CD14-positive monocyte (primary cell): ENCODE results near the gene APP. TPM values are rescaled to one million over a fixed set of nuclear protein-coding genes. Genes with fewer than 3 reads are reported as not detected.

Experiments
- DNase-seq, 3 donors: peaks; one replicate each; pipeline ENCODE4 v3.0.0-alpha.2; 2011 to 2022
- H2AFZ ChIP-seq: 2 replicates; pipeline ENCODE4 v1.6.0; 2012; ENCODE audit warnings: mild to moderate bottlenecking, low read depth, low read length, inconsistent platforms; ENCODE audit not compliant: insufficient read depth, poor library complexity, severe bottlenecking
- H3K27ac ChIP-seq, 2 donors: 1 replicate in 1 of 2; 2 replicates in 1 of 2; pipeline ENCODE4 v1.5.1; 2012 to 2013; ENCODE audit warnings: low read length in 2 of 2, control low read depth in 1 of 2, inconsistent platforms in 1 of 2, low read depth in 1 of 2, mild to moderate bottlenecking in 1 of 2
- H3K27me3 ChIP-seq, 2 donors: one replicate each; pipeline versions ENCODE4 v1.6.0 to v1.6.1; 2011 to 2013; ENCODE audit warnings: low read length in 2 of 2; ENCODE audit not compliant: control insufficient read depth in 2 of 2, insufficient read depth in 2 of 2
- H3K36me3 ChIP-seq, 2 donors: replicated peaks in 1 of 2; 1 replicate in 1 of 2; 2 replicates in 1 of 2; pipeline versions ENCODE4 v1.5.1 to v1.6.1; 2012 to 2013; ENCODE audit warnings: low read length in 2 of 2, control low read depth in 1 of 2, inconsistent platforms in 1 of 2, mild to moderate bottlenecking in 1 of 2; ENCODE audit not compliant: insufficient read depth in 2 of 2, control insufficient read depth in 1 of 2
- H3K4me1 ChIP-seq, 2 donors: 1 replicate in 1 of 2; 2 replicates in 1 of 2; pipeline versions ENCODE4 v1.5.1 to v1.6.1; 2012 to 2013; ENCODE audit warnings: low read length in 2 of 2, control low read depth in 1 of 2, inconsistent platforms in 1 of 2, mild to moderate bottlenecking in 1 of 2, moderate library complexity in 1 of 2; ENCODE audit not compliant: insufficient read depth in 2 of 2, control insufficient read depth in 1 of 2
- H3K4me2 ChIP-seq: replicated peaks from 2 replicates; pipeline ENCODE3; 2012; ENCODE audit warnings: low read length, moderate library complexity, mild to moderate bottlenecking; ENCODE audit not compliant: poor library complexity, severe bottlenecking; ENCODE audit errors: extremely low read depth
- H3K4me3 ChIP-seq, 3 experiments: fragments of 200-600 bp in 1 of 3; sonication (generic) in 1 of 3; replicated peaks in 1 of 3; 1 replicate in 2 of 3; 2 replicates in 1 of 3; pipeline ENCODE4 v1.5.1; 2011 to 2013; ENCODE audit warnings: low read length in 3 of 3, mild to moderate bottlenecking in 3 of 3, control low read depth in 2 of 3, low read depth in 2 of 3, inconsistent platforms in 1 of 3, moderate library complexity in 1 of 3
- H3K79me2 ChIP-seq: 2 replicates; pipeline ENCODE4 v1.6.0; 2012; ENCODE audit warnings: mild to moderate bottlenecking, control low read depth, inconsistent platforms, low read length, moderate library complexity; ENCODE audit not compliant: insufficient read depth
- H3K9ac ChIP-seq: 2 replicates; pipeline ENCODE4 v1.6.0; 2017; ENCODE audit warnings: low read length, mild to moderate bottlenecking; ENCODE audit not compliant: insufficient read depth, poor library complexity, severe bottlenecking
- H3K9me3 ChIP-seq, 2 donors: replicated peaks in 1 of 2; 1 replicate in 1 of 2; 2 replicates in 1 of 2; pipeline versions ENCODE4 v1.5.1 to v1.6.1; 2012 to 2013; ENCODE audit warnings: low read length in 2 of 2, control low read depth in 1 of 2; ENCODE audit not compliant: control insufficient read depth in 1 of 2, insufficient read depth in 1 of 2
- H4K20me1 ChIP-seq: 2 replicates; pipeline ENCODE4 v1.6.0; 2012; ENCODE audit warnings: mild to moderate bottlenecking, low read length, control low read depth, moderate library complexity; ENCODE audit not compliant: insufficient read depth
- H3K27ac Mint-ChIP-seq, 7 donors: one replicate each; pipeline ENCODE4 v1.8.0; 2020; ENCODE audit warnings: mild to moderate bottlenecking in 7 of 7, mixed read lengths in 7 of 7, moderate library complexity in 6 of 7, inconsistent platforms in 2 of 7
- H3K27me3 Mint-ChIP-seq, 3 donors: one replicate each; pipeline ENCODE4 v1.8.0; 2021 to 2022; ENCODE audit warnings: low read depth in 3 of 3, mild to moderate bottlenecking in 3 of 3, mixed read lengths in 3 of 3, moderate library complexity in 3 of 3, inconsistent platforms in 1 of 3
- H3K36me3 Mint-ChIP-seq, 2 donors: one replicate each; pipeline ENCODE4 v1.8.0; 2020; ENCODE audit warnings: mixed read lengths in 2 of 2, inconsistent platforms in 1 of 2, mild to moderate bottlenecking in 1 of 2
- H3K4me1 Mint-ChIP-seq: one replicate; pipeline ENCODE4 v1.8.0; 2020; ENCODE audit warnings: mild to moderate bottlenecking, mixed read lengths
- H3K4me3 Mint-ChIP-seq, 2 donors: one replicate each; pipeline ENCODE4 v1.8.0; 2020; ENCODE audit warnings: mild to moderate bottlenecking in 2 of 2, mixed read lengths in 2 of 2, moderate library complexity in 1 of 2
- H3K9me3 Mint-ChIP-seq, 7 donors: one replicate each; pipeline ENCODE4 v1.8.0; 2020 to 2022; ENCODE audit warnings: mixed read lengths in 7 of 7, mild to moderate bottlenecking in 6 of 7, moderate library complexity in 6 of 7, inconsistent platforms in 2 of 7
- WGBS: methylation state at CpG from one replicate; pipeline ENCODE4 v1.1.5; 2013; ENCODE audit warnings: missing lambda C conversion rate; ENCODE audit not compliant: insufficient coverage; 5-methylcytosine and 5-hydroxymethylcytosine counted together
- intact Hi-C, 2 donors: fragments of 100-400 bp; cut with micrococcal nuclease; formaldehyde crosslinking; loops; one replicate each; pipeline versions ENCODE4 v1.15.0 to v1.15.1; 2023
- polyA plus RNA-seq, 3 donors: library from polyadenylated mRNA; depleted of rRNA in 1 of 3; unstranded in 2 of 3; stranded (reverse) in 1 of 3; fragments of 300-500 nt in 2 of 3; fragments of >200 nt in 1 of 3; fragmentation: Illumina TruSeq in 2 of 3; gene quantifications; 1 replicate in 2 of 3; 2 replicates in 1 of 3; pipeline ENCODE4 v1.2.3, GENCODE V29; 2012 to 2021
- TF ChIP-seq, protein P1 (sequence below): fragments of 200-600 bp; IDR thresholded peaks from one replicate; pipeline ENCODE4 v1.8.0; 2022; ENCODE audit warnings: antibody characterized with exemption, mild to moderate bottlenecking

Gene APP
- polyA plus RNA-seq, 3 donors: 28.0 to 118 (median 35.1) TPM

DNA sequence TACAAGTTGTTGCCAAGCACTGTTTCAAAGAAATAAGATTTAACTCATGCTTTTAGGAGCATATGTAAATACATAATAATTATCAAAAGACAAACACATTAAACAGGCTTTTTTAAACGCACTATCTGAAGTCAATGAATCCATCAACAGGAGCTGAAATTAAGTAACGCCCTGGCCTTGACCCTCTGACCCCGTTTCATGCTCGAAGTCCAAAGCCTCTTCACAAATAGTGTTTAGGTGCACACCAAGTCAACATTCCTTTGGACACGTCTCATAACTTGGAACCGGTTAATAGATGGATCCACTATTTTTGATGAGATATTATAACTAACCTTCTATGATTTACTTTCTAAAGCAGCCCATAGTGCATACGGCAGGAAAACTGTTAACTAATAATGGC lies 226.5 kb downstream of the APP start:
- Mint-ChIP-seq H3K9me3 (peaks cover 0 to 4% (median 0%) of the 10 kb centered on the region in 7 donors), H3K27ac (no peak overlapping the region), H3K27me3 (peaks cover 0 to 3% (median 0%) of the 10 kb centered on the region in 3 donors), H3K36me3 (peaks cover 13 to 23% of the 10 kb centered on the region in 2 donors), H3K4me1 (no peaks in the 10 kb centered on the region), H3K4me3 (no peak overlapping the region)
- Histone ChIP-seq H3K79me2 (no peaks in the 10 kb centered on the region), H3K27me3 (no peaks in the 10 kb centered on the region), H3K27ac (no peak overlapping the region), H3K9me3 (no peaks in the 10 kb centered on the region), H3K4me1 (no peaks in the 10 kb centered on the region), H3K4me2 (no peak overlapping the region), H2AFZ (no peak overlapping the region), H3K9ac (no peak overlapping the region), H3K4me3 (no peak overlapping the region), H3K36me3 (peaks cover 4 to 12% of the 10 kb centered on the region in 2 donors), H4K20me1 (no peaks in the 10 kb centered on the region)
- DNase-seq: no peak
- TF ChIP-seq, protein P1, sequence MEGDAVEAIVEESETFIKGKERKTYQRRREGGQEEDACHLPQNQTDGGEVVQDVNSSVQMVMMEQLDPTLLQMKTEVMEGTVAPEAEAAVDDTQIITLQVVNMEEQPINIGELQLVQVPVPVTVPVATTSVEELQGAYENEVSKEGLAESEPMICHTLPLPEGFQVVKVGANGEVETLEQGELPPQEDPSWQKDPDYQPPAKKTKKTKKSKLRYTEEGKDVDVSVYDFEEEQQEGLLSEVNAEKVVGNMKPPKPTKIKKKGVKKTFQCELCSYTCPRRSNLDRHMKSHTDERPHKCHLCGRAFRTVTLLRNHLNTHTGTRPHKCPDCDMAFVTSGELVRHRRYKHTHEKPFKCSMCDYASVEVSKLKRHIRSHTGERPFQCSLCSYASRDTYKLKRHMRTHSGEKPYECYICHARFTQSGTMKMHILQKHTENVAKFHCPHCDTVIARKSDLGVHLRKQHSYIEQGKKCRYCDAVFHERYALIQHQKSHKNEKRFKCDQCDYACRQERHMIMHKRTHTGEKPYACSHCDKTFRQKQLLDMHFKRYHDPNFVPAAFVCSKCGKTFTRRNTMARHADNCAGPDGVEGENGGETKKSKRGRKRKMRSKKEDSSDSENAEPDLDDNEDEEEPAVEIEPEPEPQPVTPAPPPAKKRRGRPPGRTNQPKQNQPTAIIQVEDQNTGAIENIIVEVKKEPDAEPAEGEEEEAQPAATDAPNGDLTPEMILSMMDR: no peak
- WGBS: 100% methylated on average over 3 of the region's 7 CpGs
- intact Hi-C loops: no loop called here

DNA sequence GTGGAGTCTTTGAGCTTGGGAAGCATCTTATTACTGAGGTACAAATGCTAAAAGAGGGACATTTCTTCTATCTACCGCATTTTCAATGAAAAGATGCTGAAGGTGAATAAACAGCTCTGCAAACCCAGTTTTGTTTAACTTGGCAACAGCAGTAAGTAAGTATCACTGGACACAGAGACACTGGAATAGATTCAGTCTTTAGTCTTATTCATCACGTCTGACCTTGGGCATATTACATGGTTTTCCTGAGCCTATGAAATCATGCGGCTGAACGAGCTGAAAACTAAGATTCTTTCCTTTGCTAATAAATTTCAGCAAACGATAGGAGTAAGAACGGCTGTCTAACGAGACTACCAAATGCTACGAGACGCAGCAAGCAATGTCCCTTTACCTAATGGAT lies 228.4 kb downstream of the APP start:
- Mint-ChIP-seq H3K9me3 (peaks cover 0 to 4% (median 0%) of the 10 kb centered on the region in 7 donors), H3K27ac (no peak overlapping the region), H3K36me3 (peaks cover 13 to 17% of the 10 kb centered on the region in 2 donors), H3K4me1 (no peaks in the 10 kb centered on the region), H3K27me3 (peaks cover 0 to 3% (median 0%) of the 10 kb centered on the region in 3 donors), H3K4me3 (no peak overlapping the region)
- Histone ChIP-seq H3K27me3 (no peaks in the 10 kb centered on the region), H3K27ac (no peak overlapping the region), H3K4me1 (no peaks in the 10 kb centered on the region), H3K9me3 (no peaks in the 10 kb centered on the region), H3K36me3 (peaks cover 4 to 12% of the 10 kb centered on the region in 2 donors), H3K4me3 (no peak overlapping the region), H4K20me1 (no peaks in the 10 kb centered on the region), H3K9ac (no peak overlapping the region), H3K4me2 (no peak overlapping the region), H2AFZ (no peak overlapping the region), H3K79me2 (no peaks in the 10 kb centered on the region)
- TF ChIP-seq, protein P1: no peak
- WGBS: 96% methylated on average over 7 of the region's 9 CpGs
- no peak for DNase-seq
- intact Hi-C loops: no loop called here
